B cell (primary cell): ENCODE results near the gene PTEN. TPM values are rescaled to one million over a fixed set of nuclear protein-coding genes. Genes with fewer than 3 reads are reported as not detected.

Source experiments
- ATAC-seq: fragments of 200-7000 bp; cut with Tn5 transposase; one replicate; pipeline ENCODE4 v1.10.0; 2021; ENCODE audit warnings: low read depth, mild to moderate bottlenecking, moderate number of reproducible peaks, moderate library complexity
- CTCF ChIA-PET: fragments of 350-600 bp; sonication (Branson Sonifier 250); formaldehyde crosslinking; loops from one replicate; lab custom pipeline; 2021; ENCODE audit warnings: antibody characterized with exemption, inconsistent platforms; lab: Charles Lee
- POLR2A ChIA-PET: fragments of 350-600 bp; sonication (Branson Sonifier 250); formaldehyde crosslinking; loops from one replicate; lab custom pipeline; 2021; ENCODE audit warnings: antibody characterized with exemption; lab: Charles Lee
- DNase-seq: peaks from one replicate; pipeline ENCODE4 v3.0.0; 2013
- H2AFZ ChIP-seq: 2 replicates; pipeline ENCODE4 v1.6.1; 2012; ENCODE audit warnings: mild to moderate bottlenecking, low read depth, low read length; ENCODE audit not compliant: insufficient read depth, poor library complexity, severe bottlenecking
- H3K27ac ChIP-seq, 2 donors: 1 replicate in 1 of 2; 2 replicates in 1 of 2; pipeline ENCODE4 v1.5.1; 2012 to 2013; ENCODE audit warnings: low read length in 2 of 2, mild to moderate bottlenecking in 2 of 2, moderate library complexity in 1 of 2
- H3K27me3 ChIP-seq, 4 experiments: fragments of 200-600 bp in 1 of 4; sonication (generic) in 1 of 4; replicated peaks in 1 of 4; 1 replicate in 2 of 4; 2 replicates in 2 of 4; pipeline versions ENCODE4 v1.6.1 to v1.7.0; 2013 to 2016; ENCODE audit warnings: low read length in 3 of 4, mild to moderate bottlenecking in 2 of 4, mixed read lengths in 1 of 4, moderate library complexity in 1 of 4; ENCODE audit not compliant: insufficient read depth in 4 of 4, control insufficient read depth in 3 of 4; ENCODE audit errors: control extremely low read depth in 1 of 4
- H3K36me3 ChIP-seq, 2 experiments: replicated peaks in 1 of 2; 1 replicate in 1 of 2; 2 replicates in 1 of 2; pipeline versions ENCODE4 v1.6.1 to v1.7.1; 2013; ENCODE audit warnings: low read length in 1 of 2; ENCODE audit not compliant: insufficient read depth in 2 of 2, control insufficient read depth in 1 of 2; ENCODE audit errors: control extremely low read depth in 1 of 2, extremely low read depth in 1 of 2
- H3K4me1 ChIP-seq, 2 donors: fragments of 200-600 bp in 1 of 2; sonication (generic) in 1 of 2; 1 replicate in 1 of 2; 2 replicates in 1 of 2; pipeline versions ENCODE4 v1.5.1 to v1.6.1; 2013 to 2017; ENCODE audit warnings: low read length in 2 of 2; ENCODE audit not compliant: control insufficient read depth in 2 of 2, insufficient read depth in 2 of 2
- H3K4me2 ChIP-seq: replicated peaks from 2 replicates; pipeline ENCODE3; 2012; ENCODE audit warnings: mild to moderate bottlenecking, low read depth, low read length; ENCODE audit not compliant: poor library complexity, severe bottlenecking
- H3K4me3 ChIP-seq, 5 experiments: fragments of 200-600 bp in 1 of 5; sonication (generic) in 1 of 5; 1 replicate in 3 of 5; 2 replicates in 2 of 5; pipeline versions ENCODE4 v1.5.1 to v1.7.0; 2011 to 2016; ENCODE audit warnings: low read length in 4 of 5, mild to moderate bottlenecking in 4 of 5, low read depth in 2 of 5, control low read depth in 1 of 5, moderate library complexity in 1 of 5; ENCODE audit not compliant: insufficient read depth in 1 of 5; ENCODE audit errors: control extremely low read depth in 1 of 5, extremely low read depth in 1 of 5
- H3K79me2 ChIP-seq: fragments of 200-600 bp; sonication (generic); one replicate; pipeline ENCODE4 v1.6.0; 2016; ENCODE audit warnings: low read length; ENCODE audit not compliant: control insufficient read depth, insufficient read depth
- H3K9ac ChIP-seq: fragments of 200-600 bp; sonication (generic); 2 replicates; pipeline ENCODE4 v1.6.1; 2017; ENCODE audit warnings: mild to moderate bottlenecking, low read length, moderate library complexity
- H3K9me3 ChIP-seq, 3 donors: one replicate each; pipeline versions ENCODE4 v1.6.1 to v1.7.1; 2013; ENCODE audit warnings: low read length in 2 of 3; ENCODE audit not compliant: control insufficient read depth in 2 of 3, insufficient read depth in 1 of 3; ENCODE audit errors: control extremely low read depth in 1 of 3
- H4K20me1 ChIP-seq: 2 replicates; pipeline ENCODE4 v1.6.0; 2012; ENCODE audit warnings: mild to moderate bottlenecking, low read length; ENCODE audit not compliant: insufficient read depth, control insufficient read depth, poor library complexity, severe bottlenecking
- H3K27ac Mint-ChIP-seq: one replicate; pipeline ENCODE4 v1.8.0; 2021; ENCODE audit warnings: mixed read lengths
- H3K27me3 Mint-ChIP-seq: one replicate; pipeline ENCODE4 v1.8.0; 2021; ENCODE audit warnings: mixed read lengths
- H3K4me1 Mint-ChIP-seq: one replicate; pipeline ENCODE4 v1.8.0; 2021; ENCODE audit warnings: mixed read lengths
- H3K4me3 Mint-ChIP-seq: one replicate; pipeline ENCODE4 v1.8.0; 2021; ENCODE audit warnings: mixed read lengths
- H3K9me3 Mint-ChIP-seq: one replicate; pipeline ENCODE4 v1.8.0; 2022; ENCODE audit warnings: mixed read lengths; ENCODE audit not compliant: insufficient read depth
- CTCF ChIP-seq: fragments of 200-600 bp; IDR thresholded peaks from one replicate; pipeline ENCODE4 v1.8.0; 2022; ENCODE audit warnings: antibody characterized with exemption, mild to moderate bottlenecking
- EZH2 ChIP-seq: IDR thresholded peaks from 2 replicates; pipeline ENCODE4 v1.6.1; 2012; ENCODE audit warnings: borderline replicate concordance, low read depth, mild to moderate bottlenecking, moderate library complexity, low read length; ENCODE audit not compliant: insufficient read depth, poor library complexity, severe bottlenecking
- WGBS: methylation state at CpG from one replicate; pipeline ENCODE4 v1.1.5; 2013; ENCODE audit warnings: missing lambda C conversion rate; ENCODE audit not compliant: insufficient coverage; 5-methylcytosine and 5-hydroxymethylcytosine counted together
- intact Hi-C: fragments of 100-400 bp; cut with micrococcal nuclease; formaldehyde crosslinking; loops from one replicate; pipeline ENCODE4 v1.10.0; 2022
- polyA plus RNA-seq: library from polyadenylated mRNA; depleted of rRNA; stranded (reverse); fragments of >200 nt; gene quantifications from 2 replicates; pipeline ENCODE4 v1.2.3, GENCODE V29; 2012
- total RNA-seq, 2 donors: library from RNA; stranded (reverse); fragments of 120-200 nt in 1 of 2; gene quantifications; 1 replicate in 1 of 2; 2 replicates in 1 of 2; pipeline versions ENCODE4 v1.2.3 to v1.2.4, GENCODE V29; 2013 to 2022

PTEN gene
- total and polyA plus RNA-seq, 2 donors (not counting 1 experiment from before 2014, with no cell fraction given), result 15.2 to 114 TPM

GRCh38 chr10:87974130-87974529 is 110.7 kb downstream of the PTEN start:
- intact Hi-C loops, result no loop called here
- CTCF ChIA-PET, result no interaction called here

GRCh38 chr10:87974769-87975168 is 111.3 kb downstream of the PTEN start:
- ChIA-PET POLR2A (no interaction called here), CTCF (no interaction called here)
- DNase-seq, result no peak

More at GRCh38 chr10:87974130-87974529, 110.7 kb downstream of the PTEN start:
- H3K27ac Mint-ChIP-seq, result no peak overlapping the region
- H3K4me1 Mint-ChIP-seq, result peaks cover 25% of the 10 kb centered on the region
- TF ChIP-seq CTCF (no peak), EZH2 (no peak)
- H3K4me3 Mint-ChIP-seq, result no peak overlapping the region
- no peaks in the 10 kb centered on the region for H3K36me3 ChIP-seq
- H3K9me3 ChIP-seq, result peaks cover 0 to 1% (median 0%) of the 10 kb centered on the region in 3 donors
- no peak overlapping the region for H3K27ac ChIP-seq
- ATAC-seq, result no peak
- no peak overlapping the region for H3K4me2 ChIP-seq
- H2AFZ ChIP-seq, result no peak overlapping the region
- peaks cover 4 to 9% of the 10 kb centered on the region in 2 donors for H3K4me1 ChIP-seq
- no peaks in the 10 kb centered on the region for H3K27me3 Mint-ChIP-seq
- POLR2A ChIA-PET, result no interaction called here
- no peak for DNase-seq
- no peaks in the 10 kb centered on the region for H4K20me1 ChIP-seq
- WGBS, result no CpG with 5 or more reads among the region's 3 CpGs
- H3K9ac ChIP-seq, result no peak overlapping the region
- H3K79me2 ChIP-seq, result no peaks in the 10 kb centered on the region
- H3K27me3 ChIP-seq, result no peaks in the 10 kb centered on the region
- no peaks in the 10 kb centered on the region for H3K9me3 Mint-ChIP-seq
- no peak overlapping the region for H3K4me3 ChIP-seq

More at GRCh38 chr10:87974769-87975168, 111.3 kb downstream of the PTEN start:
- Mint-ChIP-seq H3K9me3 (no peaks in the 10 kb centered on the region), H3K27me3 (no peaks in the 10 kb centered on the region), H3K4me3 (no peak overlapping the region), H3K27ac (peak overlapping the region; percentile 26), H3K4me1 (peaks cover 25% of the 10 kb centered on the region)
- no CpG with 5 or more reads among the region's 1 CpG for WGBS
- no peak for TF ChIP-seq EZH2
- TF ChIP-seq CTCF, result no peak
- intact Hi-C loops, result no loop called here
- Histone ChIP-seq H3K27ac (no peak overlapping the region), H3K27me3 (no peaks in the 10 kb centered on the region), H3K4me2 (no peak overlapping the region), H2AFZ (no peak overlapping the region), H3K4me3 (no peak overlapping the region), H3K79me2 (no peaks in the 10 kb centered on the region), H3K36me3 (no peaks in the 10 kb centered on the region), H3K9ac (no peak overlapping the region), H3K9me3 (peaks cover 0 to 1% (median 0%) of the 10 kb centered on the region in 3 donors), H4K20me1 (no peaks in the 10 kb centered on the region), H3K4me1 (peaks cover 4 to 9% of the 10 kb centered on the region in 2 donors)
- ATAC-seq, result no peak
